B cell (primary cell): ENCODE results near the gene CD80.

ENCODE experiments used
- CTCF ChIP-seq: fragments of 200-600 bp; IDR thresholded peaks from one replicate; pipeline ENCODE4 v1.8.0; 2022; ENCODE audit warnings: antibody characterized with exemption, mild to moderate bottlenecking
- EZH2 ChIP-seq: IDR thresholded peaks from 2 replicates; pipeline ENCODE4 v1.6.1; 2012; ENCODE audit warnings: borderline replicate concordance, low read depth, mild to moderate bottlenecking, moderate library complexity, low read length; ENCODE audit not compliant: insufficient read depth, poor library complexity, severe bottlenecking

GRCh38 chr3:119585208-119585607, 25.8 kb upstream of the CD80 start:
- TF ChIP-seq CTCF (no peak), EZH2 (no peak)
